Keratinocyte (primary cell): ENCODE data around the gene PCGF3.

Experiments used
- CTCF ChIP-seq, 3 experiments: IDR thresholded peaks in 1 of 3; conservative IDR thresholded peaks in 1 of 3; optimal IDR thresholded peaks in 1 of 3; 2 replicates in 2 of 3; 3 replicates in 1 of 3; pipeline versions ENCODE3 to v1.5.1; 2011; ENCODE audit warnings: low read length in 3 of 3, mild to moderate bottlenecking in 3 of 3, moderate library complexity in 2 of 3, control low read depth in 1 of 3, inconsistent platforms in 1 of 3; ENCODE audit not compliant: insufficient read depth in 2 of 3; ENCODE audit errors: extremely low read depth in 1 of 3
- EZH2 ChIP-seq: IDR thresholded peaks from one replicate; pipeline ENCODE4 v1.6.1; 2012; ENCODE audit warnings: inconsistent platforms, mild to moderate bottlenecking, low read length, moderate library complexity

GRCh38 chr4:727576-727975 lies 21.9 kb downstream of the PCGF3 start:
- TF ChIP-seq EZH2 (no peak), CTCF (optimal IDR thresholded peaks at IDR 0.05 in 1 of 3, IDR thresholded peaks at IDR 0.05 in 1 of 3, conservative IDR thresholded peaks at IDR 0.05 in 1 of 3; ENCODE audit: extremely low read depth in 1 of 3, insufficient read depth in 2 of 3, low read length in 3 of 3) (no peak)
